Adrenal gland (tissue), 12 donors: ENCODE measurements around the gene LIMK2. TPM values are rescaled to one million over a fixed set of nuclear protein-coding genes. Genes with fewer than 3 reads are reported as not detected.
"Not testable (repeated sequence)": the region's sequence is repeated elsewhere in the genome, so short reads cannot be mapped to it uniquely, and the experiment has no call there.

Experiments used
- DNase-seq, 7 donors: peaks; one replicate each; pipeline ENCODE4 v3.0.0-alpha.2; 2019 to 2020
- H3K27ac ChIP-seq, 5 donors: fragments of 200-600 bp; sonication (generic) in 4 of 5; 1 replicate in 3 of 5; 2 replicates in 2 of 5; pipeline versions ENCODE4 v1.5.1 to v1.8.0; 2016 to 2020; ENCODE audit warnings: mild to moderate bottlenecking in 1 of 5
- H3K27me3 ChIP-seq: fragments of 200-600 bp; 2 replicates; pipeline ENCODE4 v1.8.0; 2021
- H3K36me3 ChIP-seq, 2 donors: fragments of 200-600 bp; replicated peaks in 1 of 2; 1 replicate in 1 of 2; 2 replicates in 1 of 2; pipeline versions ENCODE4 v1.5.1 to v1.8.0; 2018 to 2022
- H3K4me1 ChIP-seq, 2 donors: fragments of 200-600 bp; replicated peaks in 1 of 2; 1 replicate in 1 of 2; 2 replicates in 1 of 2; pipeline versions ENCODE4 v1.5.1 to v1.8.0; 2018 to 2021
- H3K4me3 ChIP-seq, 4 donors: fragments of 200-600 bp; sonication (generic) in 3 of 4; one replicate each; pipeline ENCODE4 v1.5.1; 2016 to 2018
- H3K9me3 ChIP-seq, 3 donors: fragments of 200-600 bp; sonication (generic) in 1 of 3; replicated peaks in 1 of 3; 1 replicate in 2 of 3; 2 replicates in 1 of 3; pipeline versions ENCODE4 v1.5.1 to v1.8.0; 2016 to 2021
- CTCF ChIP-seq, 6 experiments: fragments of 450-650 bp in 4 of 6; fragments of 200-600 bp in 2 of 6; sonication (generic) in 1 of 6; IDR thresholded peaks; 1 replicate in 5 of 6; 2 replicates in 1 of 6; pipeline versions ENCODE4 v1.5.1 to v1.8.0; 2016 to 2021; ENCODE audit warnings: antibody characterized with exemption in 6 of 6, mild to moderate bottlenecking in 2 of 6, moderate library complexity in 1 of 6
- POLR2A ChIP-seq, 2 donors: fragments of 450-650 bp; IDR thresholded peaks; one replicate each; pipeline ENCODE4 v1.6.1; 2017; ENCODE audit warnings: antibody characterized with exemption in 2 of 2, mild to moderate bottlenecking in 2 of 2, moderate library complexity in 1 of 2
- WGBS, 4 donors: extraction: QIAGEN DNeasy Blood & Tissue Kit in 2 of 4; methylation state at CpG; one replicate each; pipeline versions ENCODE4 v1.1.5 to v1.1.7; 2013 to 2017; 5-methylcytosine and 5-hydroxymethylcytosine counted together
- intact Hi-C, 2 donors: fragments of 100-400 bp; cut with DNase I; formaldehyde crosslinking; loops; one replicate each; pipeline versions ENCODE4 v1.14.1 to v1.15.0; 2022 to 2023
- polyA plus RNA-seq, 3 donors: library from polyadenylated mRNA; stranded (reverse); fragments of 200-250 nt in 2 of 3; fragments of 350-450 nt in 1 of 3; fragmentation: Illumina TruSeq in 1 of 3; extraction: RNeasy Lipid Tissue Mini Kit (QIAGEN cat#74804) in 1 of 3; gene quantifications; one replicate each; pipeline ENCODE4 v1.2.3, GENCODE V29; 2013 to 2014
- total RNA-seq, 9 donors: library from RNA; depleted of rRNA in 4 of 9; stranded (reverse); fragments of >200 nt in 4 of 9; fragments of 120-200 nt in 1 of 9; fragmentation: NEBNext Ultra II Directional in 1 of 9; extraction: Animal tissue kit (Norgen Biotek cat#: 25700) in 1 of 9; gene quantifications; one replicate each; pipeline versions ENCODE4 v1.1.0 to v1.2.4, GENCODE V29; 2013 to 2023
- donor health status: healthy with polysubstance abuse.
- donor health status: Bipolar disorder and iron deficiency.
- donor health status: DM: yes; HTN: yes; CAD: no.
- donor health status: DM: no; HTN: no; CAD: no.
- donor health status: DM: no; HTN: no; CAD: no.
- donor health status: DM: yes; HTN: yes; CAD: no.

LIMK2 gene
- total and polyA plus RNA-seq, 12 donors: 12.6 to 36.1 (median 20.2) TPM

DNA sequence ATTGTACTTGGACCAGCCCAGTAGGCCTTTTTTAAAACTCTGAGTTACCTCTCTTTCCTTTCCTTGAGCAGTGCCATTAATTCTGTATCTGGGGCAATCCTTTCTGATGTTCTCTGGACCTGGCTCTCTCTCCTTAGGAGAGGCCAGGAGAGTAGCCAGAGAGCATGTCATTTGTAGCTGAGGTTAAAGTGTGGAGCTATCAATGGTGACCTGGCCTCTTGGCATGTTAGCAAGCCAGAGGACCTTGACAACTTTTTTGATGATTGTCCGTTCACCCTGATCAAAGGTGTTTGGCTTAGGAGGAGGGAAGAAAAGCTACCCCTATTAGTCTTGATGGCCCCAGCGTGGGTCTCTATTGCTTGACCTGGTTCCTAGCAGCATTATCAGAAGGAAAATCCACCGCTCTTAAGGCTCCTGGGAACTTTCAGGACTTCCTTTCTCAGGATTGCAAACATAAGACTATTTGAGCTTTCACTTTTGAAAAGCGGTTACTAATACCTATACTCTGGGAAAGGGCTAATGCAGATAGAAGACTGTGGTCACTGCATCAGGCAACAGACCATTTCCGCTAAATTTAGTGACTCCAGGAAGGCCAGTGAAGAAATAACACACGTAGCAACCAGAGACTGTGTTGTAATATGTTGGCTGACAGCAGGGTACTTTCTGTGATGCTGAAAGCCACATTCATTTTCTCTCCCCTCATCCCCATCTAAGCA, 18.2 kb downstream of the LIMK2 start:
- intact Hi-C loops: loop anchor here in 1 of 2 donors (5.0 kb wide), 1 partner anchor 143 kb away; no protein-coding TSS in a partner anchor
- Histone ChIP-seq H3K9me3 (no peaks in the 10 kb centered on the region), H3K36me3 (no peaks in the 10 kb centered on the region), H3K27ac (peak overlapping the region; percentile 64 to 79 (median 75)), H3K4me3 (no peak overlapping the region), H3K27me3 (no peaks in the 10 kb centered on the region), H3K4me1 (peaks cover 19 to 48% of the 10 kb centered on the region in 2 donors)
- WGBS, 4 donors: 52 to 56% (median 55%) methylated on average over 6 of the region's 6 CpGs
- peak in 2 of 7 donors; percentile 50 to 51 for DNase-seq
- TF ChIP-seq CTCF (IDR thresholded peaks at IDR 0.05) (no peak), POLR2A (IDR thresholded peaks at IDR 0.05) (no peak)

- no peak for TF ChIP-seq POLR2A (IDR thresholded peaks at IDR 0.05)
- TF ChIP-seq CTCF (IDR thresholded peaks at IDR 0.05): peak; percentile 49 to 87 (median 80)
- H3K4me3 ChIP-seq: no peak overlapping the region
- DNase-seq: peak; percentile 52 to 88 (median 70)
- no peaks in the 10 kb centered on the region for H3K27me3 ChIP-seq
- intact Hi-C loops: loop anchor here in 1 of 2 donors (5.0 kb wide), 1 partner anchor 144 kb away; no protein-coding TSS in a partner anchor
- WGBS, 4 donors: 36 to 48% (median 43%) methylated on average over 3 of the region's 3 CpGs
- H3K27ac ChIP-seq: peak overlapping the region in 4 of 5 donors; percentile 64 to 79 (median 76)
- peaks cover 19 to 48% of the 10 kb centered on the region in 2 donors for H3K4me1 ChIP-seq
- no peaks in the 10 kb centered on the region for H3K36me3 ChIP-seq
- no peaks in the 10 kb centered on the region for H3K9me3 ChIP-seq
Observed at GRCh38 chr22:31230871-31231621, 18.9 kb downstream of the LIMK2 start.

DNA sequence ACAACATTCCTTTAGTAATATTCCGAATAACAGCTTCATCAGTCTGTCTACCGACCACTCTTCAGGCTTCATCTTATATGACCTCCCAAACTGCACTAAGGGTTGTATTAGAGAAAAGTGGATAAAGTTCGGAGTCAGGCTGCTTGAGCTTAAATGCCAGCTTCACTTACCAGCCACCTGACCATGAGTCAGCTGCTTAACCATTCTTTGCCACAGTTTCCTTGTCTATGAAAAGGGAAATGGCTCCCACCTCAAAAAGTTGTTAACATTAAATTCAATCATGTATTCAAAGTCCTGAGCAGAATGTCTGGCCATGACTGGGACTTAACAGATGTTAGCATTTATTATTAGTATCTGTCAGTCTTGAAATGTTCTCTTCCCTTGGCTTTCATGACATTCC, 20.9 kb downstream of the LIMK2 start:
- Histone ChIP-seq H3K36me3 (no peaks in the 10 kb centered on the region), H3K9me3 (no peaks in the 10 kb centered on the region), H3K27me3 (no peaks in the 10 kb centered on the region), H3K27ac (no peak overlapping the region), H3K4me3 (no peak overlapping the region), H3K4me1 (peaks cover 19 to 48% of the 10 kb centered on the region in 2 donors)
- intact Hi-C loops: loop anchor here in 1 of 2 donors (5.0 kb wide), 1 partner anchor 146 kb away; no protein-coding TSS in a partner anchor
- WGBS, 4 donors: 77 to 90% (median 78%) methylated on average over 3 of the region's 3 CpGs
- TF ChIP-seq POLR2A (IDR thresholded peaks at IDR 0.05): no peak
- no peak for TF ChIP-seq CTCF (IDR thresholded peaks at IDR 0.05)
- DNase-seq: no peak

GRCh38 chr22:31235081-31235480, 23.0 kb downstream of the LIMK2 start:
- H3K36me3 ChIP-seq: no peaks in the 10 kb centered on the region
- DNase-seq: peak in 1 of 7 donors; percentile 42
- intact Hi-C loops: no loop called here
- no peaks in the 10 kb centered on the region for H3K9me3 ChIP-seq
- peak overlapping the region in 1 of 5 donors; percentile 39 for H3K27ac ChIP-seq
- no peaks in the 10 kb centered on the region for H3K27me3 ChIP-seq
- H3K4me3 ChIP-seq: no peak overlapping the region
- 57 to 74% (median 61%) methylated on average over 3 of the region's 3 CpGs for WGBS, 4 donors
- TF ChIP-seq POLR2A (IDR thresholded peaks at IDR 0.05) (no peak), CTCF (IDR thresholded peaks at IDR 0.05) (no peak)
- peaks cover 9 to 29% of the 10 kb centered on the region in 2 donors for H3K4me1 ChIP-seq

DNA sequence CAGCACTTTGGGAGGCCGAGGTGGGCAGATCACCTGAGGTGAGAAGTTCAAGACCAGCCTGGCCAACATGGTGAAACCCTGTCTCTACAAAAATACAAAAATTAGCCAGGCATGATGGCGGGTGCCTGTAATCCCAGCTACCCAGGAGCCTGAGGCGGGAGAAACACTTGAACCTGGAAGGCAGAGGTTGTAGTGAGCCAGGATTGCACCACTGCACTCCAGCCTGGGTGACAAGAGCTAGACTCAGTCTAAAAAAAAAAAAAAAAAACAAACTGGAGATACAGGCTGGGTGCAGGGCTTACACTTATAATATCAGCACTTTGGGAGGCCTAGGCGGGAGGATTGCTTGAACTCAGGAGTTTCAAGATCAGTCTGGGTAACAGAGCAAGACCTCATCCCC, 23.9 kb downstream of the LIMK2 start:
- H3K4me1 ChIP-seq: peaks cover under 1 to 19% of the 10 kb centered on the region in 2 donors
- H3K27ac ChIP-seq, intact Hi-C loops, H3K27me3 ChIP-seq, DNase-seq, H3K4me3 ChIP-seq, H3K9me3 ChIP-seq, H3K36me3 ChIP-seq: not testable (repeated sequence)
- 96 to 100% (median 98%) methylated on average over 4 of the region's 4 CpGs for WGBS, 4 donors
